Body of pancreas (tissue), 4 donors: ENCODE measurements around the gene TIMMDC1.

Experiments
- POLR2A ChIP-seq, 3 donors: fragments of 450-650 bp; IDR thresholded peaks; one replicate each; pipeline ENCODE4 v1.6.1; 2016; ENCODE audit warnings: antibody characterized with exemption in 3 of 3, mild to moderate bottlenecking in 2 of 3
- TF ChIP-seq, protein P1 (sequence below), 7 experiments: fragments of 450-650 bp in 4 of 7; fragments of 200-600 bp in 3 of 7; sonication (generic) in 3 of 7; IDR thresholded peaks; one replicate each; pipeline ENCODE4 v1.5.1; 2016 to 2019; ENCODE audit warnings: antibody characterized with exemption in 7 of 7

DNA sequence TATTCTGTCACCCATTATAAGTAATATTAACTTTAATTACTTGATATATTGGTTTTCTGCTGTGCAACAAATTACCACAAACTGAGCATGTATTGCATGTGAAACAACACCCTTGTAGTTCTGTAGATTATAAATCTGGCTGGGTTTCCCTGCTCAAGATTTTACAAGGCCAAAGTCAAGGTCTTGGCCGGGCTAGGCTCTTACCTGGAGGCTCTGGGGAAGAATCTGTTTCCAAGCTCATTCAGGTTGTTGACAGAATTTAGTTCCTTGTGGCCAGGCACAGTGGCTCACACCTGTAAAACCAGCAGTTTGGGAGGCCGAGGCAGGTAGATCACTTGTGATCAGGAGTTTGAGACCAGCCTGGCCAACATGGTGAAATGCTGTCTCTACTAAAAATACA lies 16.3 kb downstream of the TIMMDC1 start:
- TF ChIP-seq POLR2A (IDR thresholded peaks at IDR 0.05), result no peak
- TF ChIP-seq, protein P1, sequence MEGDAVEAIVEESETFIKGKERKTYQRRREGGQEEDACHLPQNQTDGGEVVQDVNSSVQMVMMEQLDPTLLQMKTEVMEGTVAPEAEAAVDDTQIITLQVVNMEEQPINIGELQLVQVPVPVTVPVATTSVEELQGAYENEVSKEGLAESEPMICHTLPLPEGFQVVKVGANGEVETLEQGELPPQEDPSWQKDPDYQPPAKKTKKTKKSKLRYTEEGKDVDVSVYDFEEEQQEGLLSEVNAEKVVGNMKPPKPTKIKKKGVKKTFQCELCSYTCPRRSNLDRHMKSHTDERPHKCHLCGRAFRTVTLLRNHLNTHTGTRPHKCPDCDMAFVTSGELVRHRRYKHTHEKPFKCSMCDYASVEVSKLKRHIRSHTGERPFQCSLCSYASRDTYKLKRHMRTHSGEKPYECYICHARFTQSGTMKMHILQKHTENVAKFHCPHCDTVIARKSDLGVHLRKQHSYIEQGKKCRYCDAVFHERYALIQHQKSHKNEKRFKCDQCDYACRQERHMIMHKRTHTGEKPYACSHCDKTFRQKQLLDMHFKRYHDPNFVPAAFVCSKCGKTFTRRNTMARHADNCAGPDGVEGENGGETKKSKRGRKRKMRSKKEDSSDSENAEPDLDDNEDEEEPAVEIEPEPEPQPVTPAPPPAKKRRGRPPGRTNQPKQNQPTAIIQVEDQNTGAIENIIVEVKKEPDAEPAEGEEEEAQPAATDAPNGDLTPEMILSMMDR (IDR thresholded peaks at IDR 0.05), result no peak
